Fibroblast of lung (primary cell): Measurements from ENCODE around the gene LCN2.

Source experiments
- EZH2 ChIP-seq: IDR thresholded peaks from 2 replicates; pipeline ENCODE4 v1.5.1; 2012; ENCODE audit warnings: low read length, control low read depth, mild to moderate bottlenecking; ENCODE audit errors: missing control alignments
- TF ChIP-seq, protein P1 (sequence below), 2 donors: IDR thresholded peaks in 1 of 2; conservative IDR thresholded peaks in 1 of 2; 1 replicate in 1 of 2; 2 replicates in 1 of 2; pipeline ENCODE4 v1.5.1; 2011 to 2012; ENCODE audit warnings: low read length in 2 of 2, control low read depth in 1 of 2, inconsistent platforms in 1 of 2, low read depth in 1 of 2, mild to moderate bottlenecking in 1 of 2

- TF ChIP-seq, protein P1, sequence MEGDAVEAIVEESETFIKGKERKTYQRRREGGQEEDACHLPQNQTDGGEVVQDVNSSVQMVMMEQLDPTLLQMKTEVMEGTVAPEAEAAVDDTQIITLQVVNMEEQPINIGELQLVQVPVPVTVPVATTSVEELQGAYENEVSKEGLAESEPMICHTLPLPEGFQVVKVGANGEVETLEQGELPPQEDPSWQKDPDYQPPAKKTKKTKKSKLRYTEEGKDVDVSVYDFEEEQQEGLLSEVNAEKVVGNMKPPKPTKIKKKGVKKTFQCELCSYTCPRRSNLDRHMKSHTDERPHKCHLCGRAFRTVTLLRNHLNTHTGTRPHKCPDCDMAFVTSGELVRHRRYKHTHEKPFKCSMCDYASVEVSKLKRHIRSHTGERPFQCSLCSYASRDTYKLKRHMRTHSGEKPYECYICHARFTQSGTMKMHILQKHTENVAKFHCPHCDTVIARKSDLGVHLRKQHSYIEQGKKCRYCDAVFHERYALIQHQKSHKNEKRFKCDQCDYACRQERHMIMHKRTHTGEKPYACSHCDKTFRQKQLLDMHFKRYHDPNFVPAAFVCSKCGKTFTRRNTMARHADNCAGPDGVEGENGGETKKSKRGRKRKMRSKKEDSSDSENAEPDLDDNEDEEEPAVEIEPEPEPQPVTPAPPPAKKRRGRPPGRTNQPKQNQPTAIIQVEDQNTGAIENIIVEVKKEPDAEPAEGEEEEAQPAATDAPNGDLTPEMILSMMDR (conservative IDR thresholded peaks at IDR 0.05 in 1 of 2, IDR thresholded peaks at IDR 0.05 in 1 of 2; ENCODE audit: low read depth in 1 of 2, low read length in 2 of 2) = no peak
- no peak for TF ChIP-seq EZH2
These were observed 14.5 kb downstream of the LCN2 start for GRCh38 chr9:128163523-128164306.
